ENCODE measurements around the gene PNMT. TPM values are rescaled to one million over a fixed set of nuclear protein-coding genes. Genes with fewer than 3 reads are reported as not detected.

The PNMT gene
- total and polyA plus RNA-seq, 4 donors, result 1.9 to 4.3 (median 3.5) TPM

GRCh38 chr17:39629494-39629880 is 38.8 kb upstream of the PNMT start:
- H3K4me1 ChIP-seq (ENCODE audit: control insufficient read depth in 5 of 5, insufficient read depth in 5 of 5, low read length in 5 of 5), result peaks cover 0 to 42% (median 22%) of the 10 kb centered on the region in 5 donors
- no peak overlapping the region for H3K4me3 ChIP-seq
- H3K9me3 ChIP-seq (ENCODE audit: control insufficient read depth in 4 of 4, insufficient read depth in 3 of 4, low read length in 3 of 4), result no peaks in the 10 kb centered on the region
- H3K9ac ChIP-seq (ENCODE audit: insufficient read depth in 1 of 2, low read length in 2 of 2), result no peak overlapping the region
- TF ChIP-seq CTCF (IDR thresholded peaks at IDR 0.05; ENCODE audit: control extremely low read depth, extremely low read depth), result no peak
- peaks cover 0 to 8% (median 3%) of the 10 kb centered on the region in 3 donors for H3K27me3 ChIP-seq (ENCODE audit: control insufficient read depth in 3 of 3, insufficient read depth in 3 of 3, low read length in 2 of 3)
- no peak for DNase-seq
- ATAC-seq (ENCODE audit: insufficient read depth, low FRiP score), result no peak
- peak overlapping the region in 1 of 2 donors; percentile 26 for H3K27ac ChIP-seq (ENCODE audit: low read depth in 1 of 2, low read length in 1 of 2)
- WGBS, 2 donors, result 65 to 66% methylated on average over 3 of the region's 3 CpGs
- peaks cover 0 to 3% (median 0%) of the 10 kb centered on the region in 4 donors for H3K36me3 ChIP-seq (ENCODE audit: control insufficient read depth in 4 of 4, insufficient read depth in 4 of 4, low read length in 4 of 4)

DNA sequence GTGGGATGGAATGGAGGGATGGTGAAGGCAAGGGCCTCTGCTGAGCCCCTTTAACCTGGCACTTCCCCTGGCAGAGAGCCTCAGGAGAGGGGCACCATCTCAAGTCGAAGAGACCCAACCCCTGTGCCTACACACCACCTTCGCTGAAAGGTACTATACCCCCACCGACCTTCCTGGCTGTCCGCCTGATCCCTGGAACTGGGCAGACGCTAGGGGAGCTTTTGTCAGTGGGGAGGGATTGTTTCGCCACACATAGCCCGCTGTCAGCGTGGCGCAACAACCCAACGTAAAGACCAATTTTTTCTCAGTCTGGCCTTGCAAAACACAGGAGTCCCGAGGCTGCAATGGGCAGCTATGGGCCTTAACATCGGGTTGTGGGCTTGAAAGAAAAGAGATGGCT is 38.4 kb upstream of the PNMT start:
- no peak for ATAC-seq (ENCODE audit: insufficient read depth, low FRiP score)
- Histone ChIP-seq H3K4me1 (ENCODE audit: control insufficient read depth in 5 of 5, insufficient read depth in 5 of 5, low read length in 5 of 5) (peaks cover 0 to 38% (median 18%) of the 10 kb centered on the region in 5 donors), H3K36me3 (ENCODE audit: control insufficient read depth in 4 of 4, insufficient read depth in 4 of 4, low read length in 4 of 4) (peaks cover 0 to 3% (median 0%) of the 10 kb centered on the region in 4 donors), H3K9ac (ENCODE audit: insufficient read depth in 1 of 2, low read length in 2 of 2) (no peak overlapping the region), H3K27ac (ENCODE audit: low read depth in 1 of 2, low read length in 1 of 2) (no peak overlapping the region), H3K9me3 (ENCODE audit: control insufficient read depth in 4 of 4, insufficient read depth in 3 of 4, low read length in 3 of 4) (no peaks in the 10 kb centered on the region), H3K4me3 (no peak overlapping the region), H3K27me3 (ENCODE audit: control insufficient read depth in 3 of 3, insufficient read depth in 3 of 3, low read length in 2 of 3) (peaks cover 0 to 5% (median 3%) of the 10 kb centered on the region in 3 donors)
- no peak for DNase-seq
- TF ChIP-seq CTCF (IDR thresholded peaks at IDR 0.05; ENCODE audit: control extremely low read depth, extremely low read depth), result no peak
- WGBS, 2 donors, result 35 to 64% methylated on average over 12 of the region's 12 CpGs

GRCh38 chr17:39631403-39631802 is 36.9 kb upstream of the PNMT start:
- no peak for ATAC-seq (ENCODE audit: insufficient read depth, low FRiP score)
- peak overlapping the region in 1 of 2 donors; percentile 67 for H3K27ac ChIP-seq (ENCODE audit: low read depth in 1 of 2, low read length in 1 of 2)
- H3K4me1 ChIP-seq (ENCODE audit: control insufficient read depth in 5 of 5, insufficient read depth in 5 of 5, low read length in 5 of 5), result peaks cover 1 to 27% (median 9%) of the 10 kb centered on the region in 5 donors

More at GRCh38 chr17:39631403-39631802, 36.9 kb upstream of the PNMT start:
- H3K9ac ChIP-seq (ENCODE audit: insufficient read depth in 1 of 2, low read length in 2 of 2), result no peak overlapping the region
- peaks cover 0 to 3% (median 1%) of the 10 kb centered on the region in 4 donors for H3K36me3 ChIP-seq (ENCODE audit: control insufficient read depth in 4 of 4, insufficient read depth in 4 of 4, low read length in 4 of 4)
- peaks cover 0 to 3% (median 0%) of the 10 kb centered on the region in 3 donors for H3K27me3 ChIP-seq (ENCODE audit: control insufficient read depth in 3 of 3, insufficient read depth in 3 of 3, low read length in 2 of 3)
- DNase-seq, result peak in 1 of 3 donors; percentile 70
- no peak overlapping the region for H3K4me3 ChIP-seq
- 26 to 32% methylated on average over 6 of the region's 6 CpGs for WGBS, 2 donors
- no peak for TF ChIP-seq CTCF (IDR thresholded peaks at IDR 0.05; ENCODE audit: control extremely low read depth, extremely low read depth)
- H3K9me3 ChIP-seq (ENCODE audit: control insufficient read depth in 4 of 4, insufficient read depth in 3 of 4, low read length in 3 of 4), result no peaks in the 10 kb centered on the region
